ENCODE measurements around the gene LIPC. TPM values are rescaled to one million over a fixed set of nuclear protein-coding genes. Genes with fewer than 3 reads are reported as not detected.

Gene LIPC
- total RNA-seq, 2 donors from 2014 or later, result 0.69 to 1.5 TPM

GRCh38 chr15:58413253-58413652 is 18.5 kb upstream of the LIPC start:
- Mint-ChIP-seq H3K27ac (no peak overlapping the region), H3K4me3 (no peak overlapping the region), H3K36me3 (no peaks in the 10 kb centered on the region), H3K4me1 (ENCODE audit: low read depth in 2 of 2) (peaks cover 10 to 11% of the 10 kb centered on the region in 2 donors), H3K9me3 (no peaks in the 10 kb centered on the region), H3K27me3 (no peaks in the 10 kb centered on the region)
- no peak for ATAC-seq
- DNase-seq (ENCODE audit: low spot score), result no peak

- Mint-ChIP-seq H3K4me1 (ENCODE audit: low read depth in 2 of 2) (peaks cover 10 to 11% of the 10 kb centered on the region in 2 donors), H3K36me3 (no peaks in the 10 kb centered on the region), H3K4me3 (no peak overlapping the region), H3K27ac (no peak overlapping the region), H3K27me3 (no peaks in the 10 kb centered on the region), H3K9me3 (no peaks in the 10 kb centered on the region)
- DNase-seq (ENCODE audit: low spot score) (no peak), ATAC-seq (no peak)
Measured at GRCh38 chr15:58415636-58416035, 16.2 kb upstream of the LIPC start.

GRCh38 chr15:58416963-58417362 is 14.8 kb upstream of the LIPC start:
- no peaks in the 10 kb centered on the region for H3K9me3 Mint-ChIP-seq
- H3K4me1 Mint-ChIP-seq (ENCODE audit: low read depth in 2 of 2), result peaks cover 6 to 7% of the 10 kb centered on the region in 2 donors

GRCh38 chr15:58418135-58418534 is 13.7 kb upstream of the LIPC start:
- no peaks in the 10 kb centered on the region for H3K36me3 Mint-ChIP-seq
- peaks cover 6 to 7% of the 10 kb centered on the region in 2 donors for H3K4me1 Mint-ChIP-seq (ENCODE audit: low read depth in 2 of 2)
- no peak overlapping the region for H3K27ac Mint-ChIP-seq

More at GRCh38 chr15:58416963-58417362, 14.8 kb upstream of the LIPC start:
- Mint-ChIP-seq H3K27me3 (no peaks in the 10 kb centered on the region), H3K27ac (no peak overlapping the region), H3K36me3 (no peaks in the 10 kb centered on the region), H3K4me3 (no peak overlapping the region)
- ATAC-seq, result no peak
- DNase-seq (ENCODE audit: low spot score), result no peak

GRCh38 chr15:58419803-58420524 is 11.8 kb upstream of the LIPC start:
- Mint-ChIP-seq H3K27ac (peak overlapping the region; percentile 45 to 76), H3K4me1 (ENCODE audit: low read depth in 2 of 2) (peaks cover 6 to 7% of the 10 kb centered on the region in 2 donors), H3K27me3 (no peaks in the 10 kb centered on the region), H3K9me3 (no peaks in the 10 kb centered on the region), H3K36me3 (no peaks in the 10 kb centered on the region), H3K4me3 (no peak overlapping the region)
- ATAC-seq, result no peak
- no peak for DNase-seq (ENCODE audit: low spot score)

More at GRCh38 chr15:58418135-58418534, 13.7 kb upstream of the LIPC start:
- Mint-ChIP-seq H3K9me3 (no peaks in the 10 kb centered on the region), H3K27me3 (no peaks in the 10 kb centered on the region), H3K4me3 (no peak overlapping the region)
- DNase-seq (ENCODE audit: low spot score), result no peak
- no peak for ATAC-seq

- Mint-ChIP-seq H3K27me3 (no peaks in the 10 kb centered on the region), H3K27ac (peak overlapping the region; percentile 45 to 76), H3K4me1 (ENCODE audit: low read depth in 2 of 2) (peaks cover 6 to 7% of the 10 kb centered on the region in 2 donors), H3K36me3 (no peaks in the 10 kb centered on the region), H3K4me3 (no peak overlapping the region), H3K9me3 (no peaks in the 10 kb centered on the region)
- no peak for DNase-seq (ENCODE audit: low spot score)
- ATAC-seq, result no peak
Measured at GRCh38 chr15:58420579-58421043, 11.2 kb upstream of the LIPC start.

GRCh38 chr15:58423205-58423604 is 8.6 kb upstream of the LIPC start:
- H3K4me3 Mint-ChIP-seq, result no peak overlapping the region
- H3K27me3 Mint-ChIP-seq, result no peaks in the 10 kb centered on the region
- no peaks in the 10 kb centered on the region for H3K36me3 Mint-ChIP-seq
- H3K9me3 Mint-ChIP-seq, result no peaks in the 10 kb centered on the region
- H3K4me1 Mint-ChIP-seq (ENCODE audit: low read depth in 2 of 2), result peaks cover 6 to 7% of the 10 kb centered on the region in 2 donors
- DNase-seq (ENCODE audit: low spot score), result no peak
- no peak for ATAC-seq
- no peak overlapping the region for H3K27ac Mint-ChIP-seq

GRCh38 chr15:58423831-58424608 is 7.8 kb upstream of the LIPC start:
- no peaks in the 10 kb centered on the region for H3K36me3 Mint-ChIP-seq
- ATAC-seq, result no peak

GRCh38 chr15:58424722-58425121 is 7.1 kb upstream of the LIPC start:
- no peaks in the 10 kb centered on the region for H3K27me3 Mint-ChIP-seq
- peaks cover 5 to 6% of the 10 kb centered on the region in 2 donors for H3K4me1 Mint-ChIP-seq (ENCODE audit: low read depth in 2 of 2)
- H3K4me3 Mint-ChIP-seq, result no peak overlapping the region
- ATAC-seq (no peak), DNase-seq (ENCODE audit: low spot score) (no peak)
- no peak overlapping the region for H3K27ac Mint-ChIP-seq
- no peaks in the 10 kb centered on the region for H3K9me3 Mint-ChIP-seq
- no peaks in the 10 kb centered on the region for H3K36me3 Mint-ChIP-seq

More at GRCh38 chr15:58423831-58424608, 7.8 kb upstream of the LIPC start:
- H3K27me3 Mint-ChIP-seq, result no peaks in the 10 kb centered on the region
- H3K27ac Mint-ChIP-seq, result no peak overlapping the region
- peaks cover 6 to 7% of the 10 kb centered on the region in 2 donors for H3K4me1 Mint-ChIP-seq (ENCODE audit: low read depth in 2 of 2)
- DNase-seq (ENCODE audit: low spot score), result no peak
- H3K4me3 Mint-ChIP-seq, result no peak overlapping the region
- H3K9me3 Mint-ChIP-seq, result no peaks in the 10 kb centered on the region

- Mint-ChIP-seq H3K27ac (no peak overlapping the region), H3K4me3 (no peak overlapping the region), H3K9me3 (no peaks in the 10 kb centered on the region), H3K27me3 (no peaks in the 10 kb centered on the region), H3K36me3 (no peaks in the 10 kb centered on the region), H3K4me1 (ENCODE audit: low read depth in 2 of 2) (peaks cover under 1 to 2% of the 10 kb centered on the region in 2 donors)
- DNase-seq (ENCODE audit: low spot score) (no peak), ATAC-seq (no peak)
Measured at GRCh38 chr15:58425185-58425584, 6.6 kb upstream of the LIPC start.

GRCh38 chr15:58425834-58426233 is 6.0 kb upstream of the LIPC start:
- Mint-ChIP-seq H3K36me3 (no peaks in the 10 kb centered on the region), H3K27me3 (no peaks in the 10 kb centered on the region), H3K4me3 (no peak overlapping the region), H3K27ac (no peak overlapping the region), H3K4me1 (ENCODE audit: low read depth in 2 of 2) (no peaks in the 10 kb centered on the region), H3K9me3 (no peaks in the 10 kb centered on the region)
- no peak for DNase-seq (ENCODE audit: low spot score)
- no peak for ATAC-seq

- H3K27ac Mint-ChIP-seq, result no peak overlapping the region
- H3K4me3 Mint-ChIP-seq, result no peak overlapping the region
- no peaks in the 10 kb centered on the region for H3K27me3 Mint-ChIP-seq
Measured at GRCh38 chr15:58426501-58426900, 5.3 kb upstream of the LIPC start.

GRCh38 chr15:58427987-58428386 is 3.8 kb upstream of the LIPC start:
- Mint-ChIP-seq H3K4me3 (no peak overlapping the region), H3K36me3 (no peaks in the 10 kb centered on the region), H3K27me3 (no peaks in the 10 kb centered on the region), H3K9me3 (no peaks in the 10 kb centered on the region), H3K4me1 (ENCODE audit: low read depth in 2 of 2) (no peaks in the 10 kb centered on the region), H3K27ac (no peak overlapping the region)
- ATAC-seq (no peak), DNase-seq (ENCODE audit: low spot score) (no peak)

More at GRCh38 chr15:58426501-58426900, 5.3 kb upstream of the LIPC start:
- no peaks in the 10 kb centered on the region for H3K4me1 Mint-ChIP-seq (ENCODE audit: low read depth in 2 of 2)
- no peak for DNase-seq (ENCODE audit: low spot score)
- H3K9me3 Mint-ChIP-seq, result no peaks in the 10 kb centered on the region
- ATAC-seq, result no peak
- no peaks in the 10 kb centered on the region for H3K36me3 Mint-ChIP-seq

GRCh38 chr15:58430224-58430787 is 1.5 kb upstream of the LIPC start:
- DNase-seq (ENCODE audit: low spot score) (no peak), ATAC-seq (no peak)
- Mint-ChIP-seq H3K4me3 (no peak overlapping the region), H3K27ac (no peak overlapping the region), H3K27me3 (no peaks in the 10 kb centered on the region), H3K36me3 (no peaks in the 10 kb centered on the region), H3K4me1 (ENCODE audit: low read depth in 2 of 2) (no peaks in the 10 kb centered on the region), H3K9me3 (no peaks in the 10 kb centered on the region)
